HL-60 (cell line): ENCODE data around the gene WNT5B.

Experiments
- DNase-seq, 2 experiments: peaks; one replicate each; pipeline ENCODE4 v3.0.0-alpha.2; 2010 to 2020; ENCODE audit warnings: low read depth in 1 of 2, low spot score in 1 of 2
- H3K27ac ChIP-seq: fragments of 250-450 bp; sonication (Bioruptor Pico); replicated peaks from 2 replicates; pipeline ENCODE4 v1.5.1; 2020; ENCODE audit warnings: mild to moderate bottlenecking, moderate library complexity
- H3K27me3 ChIP-seq: fragments of 250-450 bp; sonication (Bioruptor Pico); 2 replicates; pipeline ENCODE4 v1.5.1; 2021; ENCODE audit warnings: mild to moderate bottlenecking, moderate library complexity; ENCODE audit not compliant: insufficient read depth, poor library complexity, severe bottlenecking
- H3K4me3 ChIP-seq: replicated peaks from 2 replicates; pipeline ENCODE4 v1.5.1; 2011; ENCODE audit warnings: mild to moderate bottlenecking, control low read depth, low read length; ENCODE audit not compliant: insufficient read depth
- CTCF ChIP-seq: IDR thresholded peaks from one replicate; pipeline ENCODE4 v1.5.1; 2011; ENCODE audit warnings: low read length, control low read depth, inconsistent platforms; ENCODE audit not compliant: insufficient read depth
- GABPA ChIP-seq: IDR thresholded peaks from 2 replicates; pipeline ENCODE4 v1.6.1; 2012; ENCODE audit warnings: low read depth
- POLR2AphosphoS5 ChIP-seq: IDR thresholded peaks from 2 replicates; pipeline ENCODE4 v1.6.1; 2012; ENCODE audit warnings: low read depth
- REST ChIP-seq: IDR thresholded peaks from 2 replicates; pipeline ENCODE4 v1.6.1; 2012; ENCODE audit warnings: low read depth; ENCODE audit not compliant: insufficient replicate concordance
- SPI1 ChIP-seq: IDR thresholded peaks from 2 replicates; pipeline ENCODE4 v1.6.1; 2012; ENCODE audit warnings: low read depth, mild to moderate bottlenecking, borderline replicate concordance

The WNT5B gene

GRCh38 chr12:1656902-1657301 is 27.9 kb downstream of the WNT5B start:
- no peak overlapping the region for H3K27ac ChIP-seq
- TF ChIP-seq POLR2AphosphoS5 (no peak), SPI1 (no peak)
- DNase-seq = no peak
- H3K4me3 ChIP-seq = no peak overlapping the region
- H3K27me3 ChIP-seq = no peaks in the 10 kb centered on the region

- Histone ChIP-seq H3K27me3 (no peaks in the 10 kb centered on the region), H3K4me3 (no peak overlapping the region), H3K27ac (no peak overlapping the region)
- no peak for TF ChIP-seq POLR2AphosphoS5
- TF ChIP-seq REST = no peak
- TF ChIP-seq CTCF = no peak
- no peak for TF ChIP-seq SPI1
- no peak for TF ChIP-seq GABPA
- no peak for DNase-seq
These were observed 28.7 kb downstream of the WNT5B start for GRCh38 chr12:1657688-1658087.

GRCh38 chr12:1660304-1661187 is 31.5 kb downstream of the WNT5B start:
- Histone ChIP-seq H3K4me3 (no peak overlapping the region), H3K27me3 (no peaks in the 10 kb centered on the region), H3K27ac (peak overlapping the region; percentile 65)
- peak; percentile 71 to 86 for DNase-seq
- TF ChIP-seq CTCF (no peak), POLR2AphosphoS5 (peak; percentile 76)

- peak; percentile 83 for TF ChIP-seq REST
- peak; percentile 65; the same call in 1 of the 2 replicates for TF ChIP-seq SPI1
- TF ChIP-seq CTCF = no peak
- peak; percentile 30; the same call in 1 of the 2 replicates for TF ChIP-seq GABPA
- peak; percentile 87 for TF ChIP-seq POLR2AphosphoS5
- peak overlapping the region; percentile 81 for H3K27ac ChIP-seq
- DNase-seq = peak; percentile 95 to 96
- peak overlapping the region; percentile 21; the same call in 1 of the 2 replicates for H3K4me3 ChIP-seq
- H3K27me3 ChIP-seq = no peaks in the 10 kb centered on the region
These were observed 32.7 kb downstream of the WNT5B start for GRCh38 chr12:1661553-1662335.
